Fibroblast of skin of left quadriceps (primary cell): ENCODE results near the gene MYO5B.
"Not testable (repeated sequence)": the region's sequence is repeated elsewhere in the genome, so short reads cannot be mapped to it uniquely, and the experiment has no call there.

ENCODE experiments used
- DNase-seq, 2 experiments: peaks; one replicate each; pipeline ENCODE4 v3.0.0-alpha.2; 2013; ENCODE audit warnings: low read depth in 2 of 2

Gene MYO5B

DNA sequence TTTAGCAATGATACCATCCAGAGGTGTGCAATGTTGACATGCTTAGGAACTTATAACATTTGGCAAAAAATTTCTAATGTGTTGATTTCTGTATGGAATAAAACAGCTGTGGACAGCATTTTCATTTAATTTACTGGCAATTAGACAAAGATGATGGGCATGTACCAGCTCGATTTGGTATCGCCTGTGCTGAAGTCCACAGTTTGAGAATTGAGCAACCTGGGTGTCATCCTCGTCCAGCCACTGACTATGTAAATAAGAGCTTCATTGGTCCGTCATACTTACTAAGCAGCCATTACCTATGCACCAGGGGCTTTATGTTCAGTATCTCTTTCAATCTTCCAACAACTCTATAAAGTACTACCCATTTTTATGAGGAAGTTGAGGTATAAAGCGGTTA lies 357.1 kb downstream of the MYO5B start:
- DNase-seq, result no peak

GRCh38 chr18:49837316-49837835 lies 357.6 kb downstream of the MYO5B start:
- not testable (repeated sequence) for DNase-seq

DNA sequence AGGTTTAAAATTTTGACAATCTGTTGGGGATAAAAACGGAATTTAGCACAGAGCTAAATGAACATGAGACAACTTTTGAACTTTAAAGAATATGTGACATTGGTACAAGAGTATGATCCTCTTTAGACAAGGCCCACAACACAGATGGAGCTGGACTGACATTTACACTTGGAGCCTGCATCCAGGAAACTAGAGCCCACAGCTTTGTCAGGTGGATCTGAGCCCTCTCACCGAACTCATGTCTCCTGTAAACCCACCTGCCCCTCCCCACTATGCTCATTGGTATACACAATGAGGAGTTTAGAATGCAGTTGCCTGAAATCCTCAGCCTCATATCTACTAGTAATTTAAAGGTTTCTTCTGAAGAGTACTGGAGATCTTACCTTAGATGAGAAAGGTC lies 359.5 kb downstream of the MYO5B start:
- DNase-seq, result no peak

DNA sequence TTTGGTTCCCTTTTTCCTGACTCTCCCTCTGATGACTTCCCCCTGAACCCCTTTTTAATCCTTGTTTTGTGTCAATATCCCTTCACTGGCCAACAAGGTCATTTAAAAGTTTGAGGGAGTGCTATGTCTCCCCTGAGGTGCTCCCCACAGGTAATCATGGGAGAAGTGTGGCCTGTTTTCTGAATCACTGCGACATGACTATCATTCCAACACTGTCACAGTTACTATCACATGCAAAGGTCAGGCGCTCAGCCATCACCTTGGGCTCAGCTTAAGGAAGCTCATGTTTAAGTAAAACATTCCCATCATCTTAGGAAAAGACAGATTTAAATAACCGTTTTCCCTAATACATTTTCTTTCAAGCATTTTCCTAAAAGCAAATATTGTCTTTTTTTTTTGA lies 360.7 kb downstream of the MYO5B start:
- DNase-seq, result no peak

- DNase-seq, result no peak
Observed at GRCh38 chr18:49833814-49834213, 361.1 kb downstream of the MYO5B start.

DNA sequence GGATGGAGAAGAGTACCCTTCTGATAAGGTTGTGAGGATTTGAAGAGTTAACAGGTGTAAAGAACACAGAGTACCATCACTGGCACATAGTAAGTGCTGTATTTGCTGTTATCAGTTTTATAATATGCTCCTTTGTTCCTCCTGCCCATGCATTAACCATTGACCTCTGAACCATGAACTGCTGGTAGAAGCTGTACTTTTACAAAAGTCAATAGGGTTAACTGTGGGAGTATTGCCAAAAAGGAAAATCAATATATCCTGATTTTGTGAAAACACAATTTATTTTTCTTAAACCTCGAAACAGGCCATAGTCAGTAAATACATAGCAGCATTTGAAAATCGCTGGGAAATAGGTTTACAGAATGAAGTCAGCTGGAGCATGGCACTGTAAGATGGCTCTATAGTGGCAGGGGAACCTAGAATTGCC lies 362.7 kb downstream of the MYO5B start:
- no peak for DNase-seq

- no peak for DNase-seq
Observed at GRCh38 chr18:49827996-49828395, 367.0 kb downstream of the MYO5B start.

GRCh38 chr18:49819823-49820671 lies 374.9 kb downstream of the MYO5B start:
- DNase-seq, result no peak

GRCh38 chr18:49819071-49819662 lies 375.8 kb downstream of the MYO5B start:
- no peak for DNase-seq

GRCh38 chr18:49817947-49818346 lies 377.0 kb downstream of the MYO5B start:
- DNase-seq, result no peak

DNA sequence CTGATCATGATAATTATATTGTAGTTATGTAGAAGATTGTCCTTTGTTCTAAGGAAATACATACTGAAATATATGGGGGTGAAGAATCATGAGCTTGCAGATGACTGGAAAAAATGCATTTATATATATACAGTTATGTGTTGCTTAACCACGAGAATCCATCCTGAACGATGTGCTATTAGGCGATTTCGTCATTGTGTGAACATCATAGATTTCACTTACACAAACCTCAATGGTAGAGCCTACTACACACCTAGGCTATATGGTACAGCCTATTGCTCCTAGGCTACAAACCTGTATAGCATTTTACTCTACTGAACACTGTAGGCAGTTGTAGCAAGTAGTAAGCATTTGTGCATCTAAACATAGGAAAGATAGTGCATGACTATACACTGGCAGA lies 379.0 kb downstream of the MYO5B start:
- no peak for DNase-seq

GRCh38 chr18:49814147-49814499 lies 380.8 kb downstream of the MYO5B start:
- DNase-seq, result no peak

- peak; percentile 75 to 78 for DNase-seq
Observed at GRCh38 chr18:49813319-49814146, 381.4 kb downstream of the MYO5B start, which contains the start of gene ACAA2. Gene ACAA2, minus strand, starts transcription at chr18:49813533. Its CDS starts 49 bp downstream, at chr18:49813484.

GRCh38 chr18:49813069-49813318 lies 382.0 kb downstream of the MYO5B start:
- no peak for DNase-seq

- no peak for DNase-seq
Observed at GRCh38 chr18:49812286-49813068, 382.5 kb downstream of the MYO5B start.

DNA sequence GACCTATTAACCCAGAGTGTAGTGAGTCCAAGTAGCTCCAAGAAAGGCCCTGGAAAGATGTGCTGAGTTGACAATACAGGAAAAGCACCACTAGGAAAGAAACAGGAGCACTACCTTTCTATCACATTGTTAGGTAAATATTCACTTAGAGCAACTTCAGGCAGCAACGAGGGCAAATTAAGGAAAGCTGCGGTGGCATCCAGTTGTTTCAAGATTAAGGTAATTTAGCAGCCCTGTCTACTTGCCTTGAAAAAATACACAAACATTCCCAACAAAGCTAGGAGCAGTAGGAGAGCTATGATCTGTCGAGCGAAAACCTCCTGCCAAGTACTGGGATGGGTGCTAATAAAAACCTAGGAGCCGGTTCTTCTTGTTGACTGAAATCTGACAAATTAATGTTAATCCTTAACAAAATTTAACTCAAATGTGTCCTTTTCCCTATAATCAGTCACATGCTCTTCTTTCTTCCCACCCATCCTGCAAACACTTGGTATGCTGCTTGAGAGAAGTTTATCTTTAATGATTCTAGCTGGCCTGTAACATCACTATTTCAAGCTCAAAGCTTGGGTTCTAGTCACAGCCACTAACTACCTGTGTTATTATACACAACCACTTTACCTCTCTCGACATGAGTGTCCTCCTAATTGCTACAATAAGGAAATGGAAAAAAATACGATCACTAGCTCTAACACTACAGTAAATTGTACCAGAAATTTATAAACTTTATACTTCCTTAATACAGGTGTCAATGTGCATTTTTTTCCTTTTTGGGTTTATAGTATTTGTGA lies 383.6 kb downstream of the MYO5B start:
- DNase-seq, result no peak

DNA sequence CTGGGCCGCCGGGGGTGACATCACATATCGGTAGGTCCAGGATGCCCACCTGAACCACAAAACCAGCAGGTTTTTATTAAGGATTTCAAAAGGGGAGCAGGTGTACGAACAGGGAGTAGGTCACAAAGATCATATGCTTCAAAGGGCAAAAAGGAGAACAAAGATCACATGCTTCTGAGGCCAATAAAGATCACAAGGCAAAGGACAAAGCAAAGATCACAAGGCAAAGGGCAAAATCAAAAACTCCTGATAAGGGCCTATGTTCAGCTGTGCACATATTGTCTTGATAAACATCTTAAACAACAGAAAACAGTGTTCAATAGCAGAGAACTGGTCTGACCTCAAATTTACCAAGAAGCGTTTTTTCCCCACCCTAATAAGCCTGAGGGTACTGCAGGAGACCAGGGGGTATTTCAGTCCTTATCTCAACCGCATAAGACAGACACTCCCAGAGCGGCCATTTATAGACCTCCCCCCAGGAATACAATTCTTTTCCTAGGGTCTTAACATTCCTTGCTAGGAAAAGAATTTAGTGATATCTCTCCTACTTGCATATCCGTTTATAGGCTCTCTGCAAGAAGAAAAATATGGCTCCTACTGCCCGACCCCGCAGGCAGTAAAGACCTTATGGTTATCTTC lies 386.3 kb downstream of the MYO5B start:
- not testable (repeated sequence) for DNase-seq

- no peak for DNase-seq
Observed at GRCh38 chr18:49804096-49804495, 390.9 kb downstream of the MYO5B start.

- no peak for DNase-seq
Observed at GRCh38 chr18:49802623-49803022, 392.3 kb downstream of the MYO5B start.

DNA sequence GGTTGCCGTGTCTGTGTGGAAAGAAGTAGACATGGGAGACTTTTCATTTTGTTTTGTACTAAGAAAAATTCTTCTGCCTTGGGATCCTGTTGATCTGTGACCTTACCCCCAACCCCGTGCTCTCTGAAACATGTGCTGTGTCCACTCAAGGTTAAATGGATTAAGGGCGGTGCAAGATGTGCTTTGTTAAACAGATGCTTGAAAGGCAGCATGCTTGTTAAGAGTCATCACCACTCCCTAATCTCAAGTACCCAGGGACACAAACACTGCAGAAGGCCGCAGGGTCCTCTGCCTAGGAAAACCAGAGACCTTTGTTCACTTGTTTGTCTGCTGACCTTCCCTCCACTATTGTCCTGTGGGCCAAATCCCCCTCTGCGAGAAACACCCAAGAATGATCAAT lies 394.5 kb downstream of the MYO5B start:
- DNase-seq, result not testable (repeated sequence)
